BJ (cell line): ENCODE data around the gene LAX1. TPM values are rescaled to one million over a fixed set of nuclear protein-coding genes. Genes with fewer than 3 reads are reported as not detected.

Experiments used
- CTCF ChIA-PET: fragments of 350-600 bp; formaldehyde crosslinking; extraction: SDS; loops from one replicate; lab custom pipeline; 2021; ENCODE audit warnings: antibody characterized with exemption, inconsistent platforms; lab: Yijun Ruan, JAX
- POLR2A ChIA-PET: fragments of 300-600 bp; sonication (Branson Sonifier 250); formaldehyde crosslinking; extraction: SDS; loops from one replicate; lab custom pipeline; 2021; ENCODE audit warnings: antibody characterized with exemption; lab: Charles Lee
- DNase-seq: peaks from one replicate; pipeline ENCODE4 v3.0.0-alpha.2; 2011; ENCODE audit warnings: low read depth
- H3K27me3 ChIP-seq: 2 replicates; pipeline ENCODE4 v1.6.0; 2011; ENCODE audit warnings: low read length; ENCODE audit not compliant: control insufficient read depth, insufficient read depth
- H3K36me3 ChIP-seq: 2 replicates; pipeline ENCODE4 v1.5.1; 2011; ENCODE audit warnings: low read length; ENCODE audit not compliant: control insufficient read depth, insufficient read depth
- H3K4me3 ChIP-seq: 2 replicates; pipeline ENCODE4 v1.5.1; 2011; ENCODE audit warnings: low read depth, mild to moderate bottlenecking, control low read depth, low read length
- polyA plus RNA-seq: library from polyadenylated mRNA; depleted of rRNA; stranded (reverse); fragments of >200 nt; gene quantifications from 2 replicates; pipeline ENCODE4 v1.2.3, GENCODE V29; 2011
- TF ChIP-seq, protein P1 (sequence below): IDR thresholded peaks from 2 replicates; pipeline ENCODE4 v1.5.1; 2011; ENCODE audit warnings: low read depth, mild to moderate bottlenecking, control low read depth, inconsistent platforms, low read length, moderate library complexity; ENCODE audit not compliant: insufficient read depth

Gene LAX1
- polyA plus RNA-seq, 1 experiment: not detected

GRCh38 chr1:203772836-203773235 lies 7.9 kb downstream of the LAX1 start:
- TF ChIP-seq, protein P1, sequence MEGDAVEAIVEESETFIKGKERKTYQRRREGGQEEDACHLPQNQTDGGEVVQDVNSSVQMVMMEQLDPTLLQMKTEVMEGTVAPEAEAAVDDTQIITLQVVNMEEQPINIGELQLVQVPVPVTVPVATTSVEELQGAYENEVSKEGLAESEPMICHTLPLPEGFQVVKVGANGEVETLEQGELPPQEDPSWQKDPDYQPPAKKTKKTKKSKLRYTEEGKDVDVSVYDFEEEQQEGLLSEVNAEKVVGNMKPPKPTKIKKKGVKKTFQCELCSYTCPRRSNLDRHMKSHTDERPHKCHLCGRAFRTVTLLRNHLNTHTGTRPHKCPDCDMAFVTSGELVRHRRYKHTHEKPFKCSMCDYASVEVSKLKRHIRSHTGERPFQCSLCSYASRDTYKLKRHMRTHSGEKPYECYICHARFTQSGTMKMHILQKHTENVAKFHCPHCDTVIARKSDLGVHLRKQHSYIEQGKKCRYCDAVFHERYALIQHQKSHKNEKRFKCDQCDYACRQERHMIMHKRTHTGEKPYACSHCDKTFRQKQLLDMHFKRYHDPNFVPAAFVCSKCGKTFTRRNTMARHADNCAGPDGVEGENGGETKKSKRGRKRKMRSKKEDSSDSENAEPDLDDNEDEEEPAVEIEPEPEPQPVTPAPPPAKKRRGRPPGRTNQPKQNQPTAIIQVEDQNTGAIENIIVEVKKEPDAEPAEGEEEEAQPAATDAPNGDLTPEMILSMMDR: no peak
- no peaks in the 10 kb centered on the region for H3K36me3 ChIP-seq
- CTCF ChIA-PET: no interaction called here

DNA sequence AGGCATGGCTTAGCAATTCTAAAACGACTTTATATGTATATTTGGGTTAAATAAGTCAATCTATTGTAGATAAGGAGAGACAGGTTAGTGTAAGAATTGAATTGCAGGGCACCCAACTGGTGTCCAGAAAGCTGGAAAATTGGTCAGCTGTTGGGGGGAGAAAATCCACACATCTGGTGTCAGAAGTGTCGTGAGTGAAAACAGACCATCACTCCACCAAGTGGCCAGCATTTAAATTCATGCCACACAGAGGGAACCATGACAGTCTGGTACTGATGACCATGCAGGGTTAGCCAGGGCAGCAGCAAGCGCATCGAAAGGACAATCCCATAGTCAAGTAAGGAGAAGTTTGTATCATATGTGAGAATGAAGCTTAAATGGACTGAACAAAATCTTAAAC lies 11.7 kb downstream of the LAX1 start:
- H3K4me3 ChIP-seq: no peak overlapping the region
- no peak for DNase-seq
- ChIA-PET POLR2A (no interaction called here), CTCF (no interaction called here)
- TF ChIP-seq, protein P1: no peak
- H3K27me3 ChIP-seq: no peaks in the 10 kb centered on the region
- no peaks in the 10 kb centered on the region for H3K36me3 ChIP-seq

More at GRCh38 chr1:203772836-203773235, 7.9 kb downstream of the LAX1 start:
- no peak for DNase-seq
- POLR2A ChIA-PET: no interaction called here
- H3K27me3 ChIP-seq: no peaks in the 10 kb centered on the region; the same call in 1 of the 2 replicates
- no peak overlapping the region for H3K4me3 ChIP-seq

DNA sequence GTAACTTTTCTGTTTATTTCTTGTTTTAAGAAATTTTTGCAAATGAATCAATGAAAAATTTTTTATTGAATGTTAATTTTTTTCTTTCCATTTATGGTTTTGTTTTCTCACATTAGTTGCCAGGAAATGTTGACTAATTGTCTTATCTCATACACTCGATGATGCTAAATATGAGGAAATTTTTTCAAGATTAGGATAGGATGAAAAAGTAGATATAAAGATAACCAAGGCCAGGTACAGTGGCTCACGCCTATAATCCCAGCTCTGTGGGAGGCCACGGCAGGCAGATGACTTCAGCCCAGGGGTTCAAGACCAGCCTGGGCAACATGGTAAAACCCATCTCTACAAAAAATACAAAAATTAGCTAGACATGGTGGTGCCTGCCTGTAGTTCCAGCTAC lies 12.6 kb downstream of the LAX1 start:
- CTCF ChIA-PET: no interaction called here

GRCh38 chr1:203778146-203778545 lies 13.2 kb downstream of the LAX1 start:
- ChIA-PET POLR2A (no interaction called here), CTCF (no interaction called here)
- TF ChIP-seq, protein P1: no peak
- DNase-seq: no peak
- Histone ChIP-seq H3K27me3 (no peaks in the 10 kb centered on the region), H3K4me3 (no peak overlapping the region), H3K36me3 (no peaks in the 10 kb centered on the region)

More for the DNA sequence above, 12.6 kb downstream of the LAX1 start:
- no peak for DNase-seq
- Histone ChIP-seq H3K27me3 (no peaks in the 10 kb centered on the region), H3K4me3 (no peak overlapping the region), H3K36me3 (no peaks in the 10 kb centered on the region)
- POLR2A ChIA-PET: no interaction called here
- TF ChIP-seq, protein P1: no peak

- no peak for DNase-seq
- TF ChIP-seq, protein P1: no peak
- POLR2A ChIA-PET: no interaction called here
- Histone ChIP-seq H3K4me3 (no peak overlapping the region), H3K36me3 (no peaks in the 10 kb centered on the region), H3K27me3 (no peaks in the 10 kb centered on the region)
- CTCF ChIA-PET: no interaction called here
These were observed 13.8 kb downstream of the LAX1 start for GRCh38 chr1:203778789-203779188.
